Fibroblast of skin of right biceps (primary cell): ENCODE data around the gene ZNF600.
"Not testable (repeated sequence)": the region's sequence is repeated elsewhere in the genome, so short reads cannot be mapped to it uniquely, and the experiment has no call there.

ENCODE experiments used
- DNase-seq: peaks from one replicate; pipeline ENCODE4 v3.0.0-alpha.2; 2013

Gene ZNF600

GRCh38 chr19:52786464-52787354 lies at the start of gene ZNF600:
Gene ZNF600 (minus strand): TSS chr19:52786791. CDS start chr19:52778888, 7,903 bp downstream.
- DNase-seq, result peak; percentile 42

GRCh38 chr19:52834289-52834688 lies 47.7 kb upstream of the ZNF600 start:
- DNase-seq, result not testable (repeated sequence)

- DNase-seq, result not testable (repeated sequence)
Measured at GRCh38 chr19:52833541-52833940, 47.0 kb upstream of the ZNF600 start.

- not testable (repeated sequence) for DNase-seq
Measured at GRCh38 chr19:52829866-52830265, 43.3 kb upstream of the ZNF600 start.

GRCh38 chr19:52825765-52826164 lies 39.2 kb upstream of the ZNF600 start:
- DNase-seq, result no peak

- no peak for DNase-seq
Measured at GRCh38 chr19:52823676-52824075, 37.1 kb upstream of the ZNF600 start.

GRCh38 chr19:52821204-52821960 lies 34.8 kb upstream of the ZNF600 start, which contains the start of gene ZNF28:
Gene ZNF28 (minus strand): TSS chr19:52821633. CDS start chr19:52817958, 3,675 bp downstream.
- peak; percentile 42 for DNase-seq

GRCh38 chr19:52820472-52821203 lies 34.0 kb upstream of the ZNF600 start:
- peak; percentile 12 for DNase-seq

GRCh38 chr19:52809801-52810200 lies 23.2 kb upstream of the ZNF600 start:
- no peak for DNase-seq

GRCh38 chr19:52799950-52800640 lies 13.5 kb upstream of the ZNF600 start:
- DNase-seq, result not testable (repeated sequence)

GRCh38 chr19:52789440-52789839 lies 2.8 kb upstream of the ZNF600 start:
- no peak for DNase-seq

GRCh38 chr19:52786078-52786463 lies 520 bp downstream of the ZNF600 start:
- no peak for DNase-seq

GRCh38 chr19:52785506-52785905 lies 1.1 kb downstream of the ZNF600 start:
- DNase-seq, result no peak

- not testable (repeated sequence) for DNase-seq
Measured at GRCh38 chr19:52782864-52783263, 3.7 kb downstream of the ZNF600 start.

- no peak for DNase-seq
Measured at GRCh38 chr19:52778811-52779210, 7.8 kb downstream of the ZNF600 start.

GRCh38 chr19:52756447-52756846 lies 30.1 kb downstream of the ZNF600 start:
- not testable (repeated sequence) for DNase-seq

GRCh38 chr19:52749780-52750179 lies 36.8 kb downstream of the ZNF600 start:
- DNase-seq, result no peak

GRCh38 chr19:52748336-52748950 lies 38.1 kb downstream of the ZNF600 start:
- peak; percentile 16 for DNase-seq

- DNase-seq, result not testable (repeated sequence)
Measured at GRCh38 chr19:52745919-52746318, 40.7 kb downstream of the ZNF600 start.

GRCh38 chr19:52743091-52743490 lies 43.5 kb downstream of the ZNF600 start:
- DNase-seq, result no peak

- DNase-seq, result no peak
Measured at GRCh38 chr19:52742516-52742915, 44.1 kb downstream of the ZNF600 start.

GRCh38 chr19:52741951-52742485 lies 44.6 kb downstream of the ZNF600 start:
- DNase-seq, result no peak
